GM18868 (cell line): ENCODE results near the gene ATAD3B.

Experiments
- ATAC-seq: cut with Tn5 transposase; IDR thresholded peaks from one replicate; pipeline ENCODE4 v1.9.1; 2021; ENCODE audit warnings: mild to moderate bottlenecking, moderate library complexity; ENCODE audit not compliant: unreplicated experiment

ATAD3B gene

GRCh38 chr1:1542766-1543705 is 71.5 kb downstream of the ATAD3B start:
- no peak for ATAC-seq

GRCh38 chr1:1543706-1544099 is 72.1 kb downstream of the ATAD3B start:
- no peak for ATAC-seq

- no peak for ATAC-seq
Measured at GRCh38 chr1:1544544-1544943, 73.0 kb downstream of the ATAD3B start.
